Astrocyte (in vitro differentiated cells and primary cell): ENCODE results near the gene SLIT3.

ENCODE experiments used
- CTCF ChIP-seq: IDR thresholded peaks from 2 replicates; pipeline ENCODE4 v1.5.1; 2011; ENCODE audit warnings: low read depth, mild to moderate bottlenecking, inconsistent platforms, low read length, moderate library complexity; ENCODE audit not compliant: insufficient read depth
- EZH2 ChIP-seq: IDR thresholded peaks from 2 replicates; pipeline ENCODE4 v1.6.1; 2012; ENCODE audit warnings: mild to moderate bottlenecking, low read length, inconsistent platforms; ENCODE audit not compliant: insufficient read depth

DNA sequence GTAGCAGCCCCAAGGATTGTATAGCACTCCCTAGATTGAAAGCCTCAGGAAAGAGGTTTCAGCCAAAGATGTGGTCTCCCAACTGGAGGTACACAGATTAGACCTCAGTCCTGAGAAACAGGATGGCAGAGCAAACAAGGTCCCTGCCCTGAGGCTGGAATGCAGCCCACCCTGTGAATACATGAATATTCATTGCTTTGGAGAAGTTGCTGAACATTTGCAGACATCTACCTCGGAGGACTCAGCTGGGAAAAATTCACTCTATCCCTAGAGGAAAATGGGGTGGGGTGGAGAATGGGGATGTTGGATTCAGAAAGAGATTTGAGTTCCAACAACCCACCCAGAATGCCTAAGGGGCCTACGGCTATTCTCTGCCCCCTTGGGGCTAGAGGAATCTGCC, 129.4 kb downstream of the SLIT3 start:
- TF ChIP-seq CTCF (no peak), EZH2 (no peak)
